K562 (cell line): ENCODE results near the gene RALY. TPM values are rescaled to one million over a fixed set of nuclear protein-coding genes. Genes with fewer than 3 reads are reported as not detected.

ENCODE experiments used
- BDP1 ChIP-seq: IDR thresholded peaks from 3 replicates; pipeline ENCODE4 v1.6.1; 2011; ENCODE audit not compliant: insufficient read length, insufficient read depth
- DACH1 ChIP-seq: fragments of 450-650 bp; IDR thresholded peaks from 2 replicates; pipeline ENCODE4 v1.6.1; 2018; ENCODE audit not compliant: partially characterized antibody
- FOXK2 ChIP-seq, 2 experiments: fragments of 450-650 bp; IDR thresholded peaks in 1 of 2; conservative IDR thresholded peaks in 1 of 2; 2 replicates each; pipeline ENCODE4 v1.6.1; 2016; ENCODE audit warnings: low read depth in 2 of 2, mild to moderate bottlenecking in 1 of 2
- HMGXB4 ChIP-seq: sonication (generic); formaldehyde crosslinking; IDR thresholded peaks from 2 replicates; pipeline ENCODE4 v1.8.1; 2023; ENCODE audit warnings: mild to moderate bottlenecking, missing genetic modification reagents
- JUN ChIP-seq, 2 experiments: sonication (generic) in 1 of 2; formaldehyde crosslinking in 1 of 2; IDR thresholded peaks; 2 replicates each; pipeline versions ENCODE4 v1.6.1 to v1.8.0; 2012 to 2022; ENCODE audit warnings: borderline replicate concordance in 2 of 2, mild to moderate bottlenecking in 2 of 2, improper control_type of control experiment in 1 of 2, low read depth in 1 of 2, low read length in 1 of 2, missing genetic modification reagents in 1 of 2
- L3MBTL2 ChIP-seq: fragments of 450-650 bp; IDR thresholded peaks from 2 replicates; pipeline ENCODE4 v1.6.1; 2016; ENCODE audit warnings: mild to moderate bottlenecking, moderate library complexity
- MEF2D ChIP-seq: conservative IDR thresholded peaks from 2 replicates; pipeline ENCODE4 v1.6.1; 2016; ENCODE audit warnings: low read depth, missing genetic modification characterization, missing compliant biosample characterization
- MTA1 ChIP-seq: fragments of 450-650 bp; IDR thresholded peaks from 2 replicates; pipeline ENCODE4 v1.6.1; 2017; ENCODE audit warnings: borderline replicate concordance
- NBN ChIP-seq: fragments of 450-650 bp; IDR thresholded peaks from 2 replicates; pipeline ENCODE4 v1.6.1; 2016; ENCODE audit warnings: low read depth, mild to moderate bottlenecking
- NFRKB ChIP-seq: fragments of 450-650 bp; IDR thresholded peaks from 2 replicates; pipeline ENCODE4 v1.6.1; 2016; ENCODE audit warnings: low read depth
- POLR3A ChIP-seq: IDR thresholded peaks from 2 replicates; pipeline ENCODE4 v1.6.1; 2011; ENCODE audit warnings: borderline replicate concordance, mild to moderate bottlenecking, moderate library complexity; ENCODE audit not compliant: insufficient read length, insufficient read depth; ENCODE audit errors: extremely low read depth
- SOX6 ChIP-seq: fragments of 450-650 bp; IDR thresholded peaks from 2 replicates; pipeline ENCODE4 v1.6.1; 2014; ENCODE audit warnings: mild to moderate bottlenecking
- SP1 ChIP-seq: sonication (generic); formaldehyde crosslinking; IDR thresholded peaks from 2 replicates; pipeline ENCODE4 v1.8.1; 2022; ENCODE audit warnings: mild to moderate bottlenecking, missing genetic modification reagents
- TFAM ChIP-seq: fragments of 250-450 bp; sonication (Bioruptor Pico); conservative IDR thresholded peaks from 2 replicates; pipeline ENCODE4 v1.5.0; 2021; ENCODE audit warnings: mild to moderate bottlenecking, moderate library complexity
- THRAP3 ChIP-seq: fragments of 450-650 bp; IDR thresholded peaks from 2 replicates; pipeline ENCODE4 v1.6.1; 2016; ENCODE audit warnings: mild to moderate bottlenecking, inconsistent platforms, borderline replicate concordance
- ZBTB7A ChIP-seq: IDR thresholded peaks from 2 replicates; pipeline ENCODE4 v1.6.1; 2011; ENCODE audit warnings: low read depth, mild to moderate bottlenecking, low read length, moderate library complexity, borderline replicate concordance; ENCODE audit not compliant: control insufficient read depth
- ZNF140 ChIP-seq: fragments of 250-450 bp; sonication (Bioruptor Pico); IDR thresholded peaks from 2 replicates; pipeline ENCODE4 v1.8.0; 2021; ENCODE audit warnings: moderate library complexity, mild to moderate bottlenecking, inconsistent platforms
- ZNF23 ChIP-seq: fragments of 250-450 bp; sonication (Bioruptor Pico); IDR thresholded peaks from 2 replicates; pipeline ENCODE4 v1.4.0; 2020; ENCODE audit warnings: mild to moderate bottlenecking
- ZNF695 ChIP-seq: fragments of 450-650 bp; formaldehyde crosslinking; IDR thresholded peaks from 2 replicates; pipeline ENCODE4 v1.4.0; 2020; ENCODE audit warnings: mild to moderate bottlenecking, moderate library complexity
- ZNF707 ChIP-seq: fragments of 250-450 bp; sonication (Bioruptor Pico); conservative IDR thresholded peaks from 2 replicates; pipeline ENCODE4 v1.8.0; 2022; ENCODE audit warnings: inconsistent platforms, mild to moderate bottlenecking, moderate library complexity
- polyA plus RNA-seq, 8 experiments: library from polyadenylated mRNA; depleted of rRNA in 4 of 8; stranded (reverse) in 5 of 8; unstranded in 3 of 8; fragments of >200 nt; fragmentation: Nextera tagmentation in 2 of 8; fragmentation: Illumina TruSeq in 1 of 8; extraction: Ambion mirVana in 2 of 8; extraction: Trizol in 1 of 8; gene quantifications; 2 replicates each; pipeline versions ENCODE4 v1.2.1 to v1.2.3, GENCODE V29; 2011 to 2014; ENCODE audit warnings: inconsistent platforms in 1 of 8, missing spikeins in 1 of 8
- total RNA-seq, 7 experiments: library from RNA; depleted of rRNA in 6 of 7; stranded (reverse); fragments of >200 nt in 6 of 7; fragmentation: Illumina TruSeq in 2 of 7; extraction: Trizol in 2 of 7; gene quantifications; 2 replicates each; pipeline versions ENCODE4 v1.2.1 to v1.2.3, GENCODE V29; 2011 to 2021; ENCODE audit warnings: low replicate concordance in 1 of 7
- TF ChIP-seq, protein P1 (sequence below): sonication (generic); formaldehyde crosslinking; IDR thresholded peaks from 2 replicates; pipeline ENCODE4 v1.8.1; 2023; ENCODE audit warnings: mild to moderate bottlenecking, missing genetic modification reagents
- TF ChIP-seq, protein P2 (sequence below): fragments of 450-650 bp; IDR thresholded peaks from 2 replicates; pipeline ENCODE4 v1.6.1; 2014; ENCODE audit warnings: low read depth, mild to moderate bottlenecking, moderate library complexity, borderline replicate concordance

The RALY gene
- total and polyA plus RNA-seq, 9 of the 15 experiments (the other 6 are each of a cell fraction or from before 2014, with no cell fraction given) = 0.80 to 207 (median 128) TPM

GRCh38 chr20:33992145-33992922, 1.4 kb upstream of the RALY start (continued):
- TF ChIP-seq, protein P1, sequence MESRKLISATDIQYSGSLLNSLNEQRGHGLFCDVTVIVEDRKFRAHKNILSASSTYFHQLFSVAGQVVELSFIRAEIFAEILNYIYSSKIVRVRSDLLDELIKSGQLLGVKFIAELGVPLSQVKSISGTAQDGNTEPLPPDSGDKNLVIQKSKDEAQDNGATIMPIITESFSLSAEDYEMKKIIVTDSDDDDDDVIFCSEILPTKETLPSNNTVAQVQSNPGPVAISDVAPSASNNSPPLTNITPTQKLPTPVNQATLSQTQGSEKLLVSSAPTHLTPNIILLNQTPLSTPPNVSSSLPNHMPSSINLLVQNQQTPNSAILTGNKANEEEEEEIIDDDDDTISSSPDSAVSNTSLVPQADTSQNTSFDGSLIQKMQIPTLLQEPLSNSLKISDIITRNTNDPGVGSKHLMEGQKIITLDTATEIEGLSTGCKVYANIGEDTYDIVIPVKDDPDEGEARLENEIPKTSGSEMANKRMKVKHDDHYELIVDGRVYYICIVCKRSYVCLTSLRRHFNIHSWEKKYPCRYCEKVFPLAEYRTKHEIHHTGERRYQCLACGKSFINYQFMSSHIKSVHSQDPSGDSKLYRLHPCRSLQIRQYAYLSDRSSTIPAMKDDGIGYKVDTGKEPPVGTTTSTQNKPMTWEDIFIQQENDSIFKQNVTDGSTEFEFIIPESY (CRISPR knock-in tag) = no peak
- TF ChIP-seq FOXK2 (conservative IDR thresholded peaks at IDR 0.05 in 1 of 2, IDR thresholded peaks at IDR 0.05 in 1 of 2; ENCODE audit: low read depth in 2 of 2) = no peak
- peak; percentile 75; the same call in 1 of the 2 replicates for TF ChIP-seq THRAP3
- TF ChIP-seq, protein P2, sequence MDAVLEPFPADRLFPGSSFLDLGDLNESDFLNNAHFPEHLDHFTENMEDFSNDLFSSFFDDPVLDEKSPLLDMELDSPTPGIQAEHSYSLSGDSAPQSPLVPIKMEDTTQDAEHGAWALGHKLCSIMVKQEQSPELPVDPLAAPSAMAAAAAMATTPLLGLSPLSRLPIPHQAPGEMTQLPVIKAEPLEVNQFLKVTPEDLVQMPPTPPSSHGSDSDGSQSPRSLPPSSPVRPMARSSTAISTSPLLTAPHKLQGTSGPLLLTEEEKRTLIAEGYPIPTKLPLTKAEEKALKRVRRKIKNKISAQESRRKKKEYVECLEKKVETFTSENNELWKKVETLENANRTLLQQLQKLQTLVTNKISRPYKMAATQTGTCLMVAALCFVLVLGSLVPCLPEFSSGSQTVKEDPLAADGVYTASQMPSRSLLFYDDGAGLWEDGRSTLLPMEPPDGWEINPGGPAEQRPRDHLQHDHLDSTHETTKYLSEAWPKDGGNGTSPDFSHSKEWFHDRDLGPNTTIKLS = peak; percentile 73
- no peak for TF ChIP-seq ZNF695 (CRISPR knock-in tag)
- no peak for TF ChIP-seq SP1 (CRISPR knock-in tag)
- TF ChIP-seq MEF2D (tag) = no peak
- no peak for TF ChIP-seq MTA1
- no peak for TF ChIP-seq HMGXB4 (CRISPR knock-in tag)
- no peak for TF ChIP-seq ZNF707 (CRISPR knock-in tag)
- no peak for TF ChIP-seq DACH1
- TF ChIP-seq JUN (IDR thresholded peaks at IDR 0.05; ENCODE audit: borderline replicate concordance, low read depth, low read length) = no peak
- TF ChIP-seq JUN (CRISPR knock-in tag; IDR thresholded peaks at IDR 0.05; ENCODE audit: borderline replicate concordance) = no peak
- no peak for TF ChIP-seq SOX6
- no peak for TF ChIP-seq ZNF140 (CRISPR knock-in tag)
- no peak for TF ChIP-seq TFAM
- 0 out of 2 replicates have a peak, but pooled peaks have one; percentile 13 for TF ChIP-seq NBN
- 0 out of 2 replicates have a peak, but pooled peaks have one; percentile 23 for TF ChIP-seq ZBTB7A
- no peak for TF ChIP-seq L3MBTL2
- no peak for TF ChIP-seq BDP1
- TF ChIP-seq ZNF23 (CRISPR knock-in tag) = no peak
- no peak for TF ChIP-seq POLR3A
- TF ChIP-seq NFRKB = peak; percentile 61; the same call in 1 of the 2 replicates
